GM21390 (cell line): ENCODE data around the gene STPG4.

Experiments
- ATAC-seq: cut with Tn5 transposase; IDR thresholded peaks from one replicate; pipeline ENCODE4 v1.9.1; 2021; ENCODE audit not compliant: unreplicated experiment

STPG4 gene

GRCh38 chr2:47073217-47073616 is 81.9 kb downstream of the STPG4 start:
- no peak for ATAC-seq

GRCh38 chr2:47072728-47073191 is 82.3 kb downstream of the STPG4 start:
- no peak for ATAC-seq

GRCh38 chr2:47072018-47072691 is 83.0 kb downstream of the STPG4 start:
- ATAC-seq, result no peak

- peak; percentile 80 for ATAC-seq
Measured at GRCh38 chr2:47070920-47071824, 83.9 kb downstream of the STPG4 start.

- ATAC-seq, result no peak
Measured at GRCh38 chr2:47070155-47070919, 84.8 kb downstream of the STPG4 start.

- ATAC-seq, result no peak
Measured at GRCh38 chr2:47069628-47070154, 85.4 kb downstream of the STPG4 start.

- no peak for ATAC-seq
Measured at GRCh38 chr2:47068981-47069627, 86.0 kb downstream of the STPG4 start.

- ATAC-seq, result no peak
Measured at GRCh38 chr2:47067788-47068407, 87.2 kb downstream of the STPG4 start.

GRCh38 chr2:47065771-47066380 is 89.2 kb downstream of the STPG4 start:
- ATAC-seq, result no peak

- no peak for ATAC-seq
Measured at GRCh38 chr2:47065343-47065742, 89.8 kb downstream of the STPG4 start.

- no peak for ATAC-seq
Measured at GRCh38 chr2:47064106-47064505, 91.0 kb downstream of the STPG4 start.

- no peak for ATAC-seq
Measured at GRCh38 chr2:47063538-47063930, 91.6 kb downstream of the STPG4 start.

GRCh38 chr2:47062681-47063537 is 92.2 kb downstream of the STPG4 start:
- ATAC-seq, result no peak

GRCh38 chr2:47061944-47062678 is 93.0 kb downstream of the STPG4 start:
- ATAC-seq, result no peak

- ATAC-seq, result no peak
Measured at GRCh38 chr2:47060652-47061170, 94.4 kb downstream of the STPG4 start.

- no peak for ATAC-seq
Measured at GRCh38 chr2:47058003-47058931, 96.8 kb downstream of the STPG4 start.

GRCh38 chr2:47057687-47058002 is 97.5 kb downstream of the STPG4 start:
- ATAC-seq, result peak; percentile 49
